Measurements from ENCODE around the gene ERC1.
"Not testable (repeated sequence)": the region's sequence is repeated elsewhere in the genome, so short reads cannot be mapped to it uniquely, and the experiment has no call there.

DNA sequence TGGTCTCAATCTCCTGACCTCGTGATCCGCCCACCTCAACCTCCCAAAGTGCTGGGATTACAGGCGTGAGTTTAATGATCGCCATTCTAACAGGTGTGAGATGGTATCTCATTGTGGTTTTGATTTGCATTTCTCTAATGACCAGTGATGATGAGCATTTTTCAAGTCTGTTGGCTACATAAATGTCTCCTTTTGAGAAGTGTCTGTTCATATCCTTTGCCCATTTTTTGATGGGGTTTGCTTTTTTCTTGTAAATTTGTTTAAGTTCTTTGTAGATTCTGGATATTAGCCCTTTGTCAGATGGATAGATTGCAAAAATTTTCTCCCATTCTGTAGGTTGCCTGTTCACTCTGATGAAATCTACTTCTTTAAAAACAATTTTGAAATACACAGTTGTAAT, 264.8 kb downstream of the ERC1 start:
- TF ChIP-seq, protein P1, sequence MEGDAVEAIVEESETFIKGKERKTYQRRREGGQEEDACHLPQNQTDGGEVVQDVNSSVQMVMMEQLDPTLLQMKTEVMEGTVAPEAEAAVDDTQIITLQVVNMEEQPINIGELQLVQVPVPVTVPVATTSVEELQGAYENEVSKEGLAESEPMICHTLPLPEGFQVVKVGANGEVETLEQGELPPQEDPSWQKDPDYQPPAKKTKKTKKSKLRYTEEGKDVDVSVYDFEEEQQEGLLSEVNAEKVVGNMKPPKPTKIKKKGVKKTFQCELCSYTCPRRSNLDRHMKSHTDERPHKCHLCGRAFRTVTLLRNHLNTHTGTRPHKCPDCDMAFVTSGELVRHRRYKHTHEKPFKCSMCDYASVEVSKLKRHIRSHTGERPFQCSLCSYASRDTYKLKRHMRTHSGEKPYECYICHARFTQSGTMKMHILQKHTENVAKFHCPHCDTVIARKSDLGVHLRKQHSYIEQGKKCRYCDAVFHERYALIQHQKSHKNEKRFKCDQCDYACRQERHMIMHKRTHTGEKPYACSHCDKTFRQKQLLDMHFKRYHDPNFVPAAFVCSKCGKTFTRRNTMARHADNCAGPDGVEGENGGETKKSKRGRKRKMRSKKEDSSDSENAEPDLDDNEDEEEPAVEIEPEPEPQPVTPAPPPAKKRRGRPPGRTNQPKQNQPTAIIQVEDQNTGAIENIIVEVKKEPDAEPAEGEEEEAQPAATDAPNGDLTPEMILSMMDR (IDR thresholded peaks at IDR 0.05), result not testable (repeated sequence)
- not testable (repeated sequence) for TF ChIP-seq POLR2A (IDR thresholded peaks at IDR 0.05)

Data from vagina (tissue), 2 donors.